ENCODE results near the gene SERPING1. TPM values are rescaled to one million over a fixed set of nuclear protein-coding genes. Genes with fewer than 3 reads are reported as not detected.
A peak's percentile ranks its signal among the peaks of the same experiment; 100 is the strongest.

SERPING1 gene
- total RNA-seq, 1 donor from 2014 or later = 46.0 TPM

GRCh38 chr11:57630171-57630570, 32.7 kb downstream of the SERPING1 start:
- no peak overlapping the region for H2AFZ ChIP-seq (replicated peaks)
- H3K9me3 ChIP-seq (ENCODE audit: low read depth) = no peaks in the 10 kb centered on the region
- H3K4me2 ChIP-seq = no peak overlapping the region
- no peaks in the 10 kb centered on the region for H3K4me1 ChIP-seq
- peaks cover 5% of the 10 kb centered on the region for H3K9me3 Mint-ChIP-seq
- no peak overlapping the region for H3K4me3 ChIP-seq
- no peaks in the 10 kb centered on the region for H4K20me1 ChIP-seq (ENCODE audit: low read depth)
- no peaks in the 10 kb centered on the region for H3K36me3 ChIP-seq
- H3F3A ChIP-seq (ENCODE audit: low read depth) = no peaks in the 10 kb centered on the region
- no peak overlapping the region for H3K9ac ChIP-seq
- no peaks in the 10 kb centered on the region for H3K27me3 ChIP-seq
- H3K36me3 Mint-ChIP-seq = no peaks in the 10 kb centered on the region
- no peak for DNase-seq (ENCODE audit: low spot score)
- H3K4me1 Mint-ChIP-seq = peaks cover 3% of the 10 kb centered on the region
- no peak overlapping the region for H3K27ac ChIP-seq
- no peak overlapping the region for H3K4me3 Mint-ChIP-seq
- H3K79me2 ChIP-seq (ENCODE audit: low read depth) = no peaks in the 10 kb centered on the region
- H3K27ac Mint-ChIP-seq = no peak overlapping the region
- TF ChIP-seq EZH2phosphoT487 (IDR thresholded peaks at IDR 0.05) = no peak
- TF ChIP-seq CTCF (IDR thresholded peaks at IDR 0.05) = no peak
- TF ChIP-seq EZH2 (IDR thresholded peaks at IDR 0.05) = no peak
- H3K27me3 Mint-ChIP-seq (ENCODE audit: insufficient read depth, low read depth) = peaks cover 13% of the 10 kb centered on the region

- no peak for DNase-seq (ENCODE audit: low spot score)
- TF ChIP-seq EZH2phosphoT487 (IDR thresholded peaks at IDR 0.05) = no peak
- TF ChIP-seq EZH2 (IDR thresholded peaks at IDR 0.05) = no peak
- TF ChIP-seq CTCF (IDR thresholded peaks at IDR 0.05) = no peak
- H3K27me3 ChIP-seq = no peaks in the 10 kb centered on the region
- no peak overlapping the region for H3K4me3 ChIP-seq
- no peak overlapping the region for H3K27ac ChIP-seq
- H3K4me1 ChIP-seq = peaks cover 5% of the 10 kb centered on the region
- H4K20me1 ChIP-seq (ENCODE audit: low read depth) = no peaks in the 10 kb centered on the region
- peaks cover 5% of the 10 kb centered on the region for H3K9me3 Mint-ChIP-seq
- H3K9ac ChIP-seq = no peak overlapping the region
- H3K27ac Mint-ChIP-seq = no peak overlapping the region
- H3K79me2 ChIP-seq (ENCODE audit: low read depth) = peaks cover 6% of the 10 kb centered on the region
- no peak overlapping the region for H3K4me2 ChIP-seq
- no peak overlapping the region for H3K4me3 Mint-ChIP-seq
- H3K4me1 Mint-ChIP-seq = peaks cover 9% of the 10 kb centered on the region
- H3K36me3 Mint-ChIP-seq = no peaks in the 10 kb centered on the region
- no peaks in the 10 kb centered on the region for H3K9me3 ChIP-seq (ENCODE audit: low read depth)
- peaks cover 6% of the 10 kb centered on the region for H3F3A ChIP-seq (ENCODE audit: low read depth)
- H2AFZ ChIP-seq (replicated peaks) = no peak overlapping the region
- H3K36me3 ChIP-seq = no peaks in the 10 kb centered on the region
- peaks cover 10% of the 10 kb centered on the region for H3K27me3 Mint-ChIP-seq (ENCODE audit: insufficient read depth, low read depth)
These were observed 34.6 kb downstream of the SERPING1 start for GRCh38 chr11:57632116-57632515.

GRCh38 chr11:57633394-57634070, 36.0 kb downstream of the SERPING1 start:
- no peak overlapping the region for H3K4me3 ChIP-seq
- peaks cover 13% of the 10 kb centered on the region for H3K27me3 Mint-ChIP-seq (ENCODE audit: insufficient read depth, low read depth)
- DNase-seq (ENCODE audit: low spot score) = no peak
- H2AFZ ChIP-seq (replicated peaks) = no peak overlapping the region
- H3F3A ChIP-seq (ENCODE audit: low read depth) = peaks cover 18% of the 10 kb centered on the region
- no peaks in the 10 kb centered on the region for H4K20me1 ChIP-seq (ENCODE audit: low read depth)
- no peak overlapping the region for H3K9ac ChIP-seq
- H3K27ac Mint-ChIP-seq = no peak overlapping the region
- H3K9me3 ChIP-seq (ENCODE audit: low read depth) = no peaks in the 10 kb centered on the region
- H3K27me3 ChIP-seq = no peaks in the 10 kb centered on the region
- no peak for TF ChIP-seq CTCF (IDR thresholded peaks at IDR 0.05)
- no peak for TF ChIP-seq EZH2phosphoT487 (IDR thresholded peaks at IDR 0.05)
- no peak for TF ChIP-seq EZH2 (IDR thresholded peaks at IDR 0.05)
- H3K9me3 Mint-ChIP-seq = peaks cover 5% of the 10 kb centered on the region
- peaks cover 17% of the 10 kb centered on the region for H3K79me2 ChIP-seq (ENCODE audit: low read depth)
- peaks cover 17% of the 10 kb centered on the region for H3K4me1 Mint-ChIP-seq
- H3K4me3 Mint-ChIP-seq = peak overlapping the region; percentile 12
- H3K36me3 Mint-ChIP-seq = no peaks in the 10 kb centered on the region
- H3K27ac ChIP-seq = no peak overlapping the region
- H3K4me1 ChIP-seq = peaks cover 14% of the 10 kb centered on the region
- H3K36me3 ChIP-seq = no peaks in the 10 kb centered on the region
- H3K4me2 ChIP-seq = no peak overlapping the region
